Epidermal melanocyte (primary cell): Measurements from ENCODE around the gene PTPRO.

Source experiments
- DNase-seq: peaks from one replicate; pipeline ENCODE4 v3.0.0; 2011; ENCODE audit warnings: low spot score; ENCODE audit not compliant: insufficient read length

PTPRO gene

GRCh38 chr12:15443611-15444010 is 121.3 kb downstream of the PTPRO start:
- DNase-seq: no peak

DNA sequence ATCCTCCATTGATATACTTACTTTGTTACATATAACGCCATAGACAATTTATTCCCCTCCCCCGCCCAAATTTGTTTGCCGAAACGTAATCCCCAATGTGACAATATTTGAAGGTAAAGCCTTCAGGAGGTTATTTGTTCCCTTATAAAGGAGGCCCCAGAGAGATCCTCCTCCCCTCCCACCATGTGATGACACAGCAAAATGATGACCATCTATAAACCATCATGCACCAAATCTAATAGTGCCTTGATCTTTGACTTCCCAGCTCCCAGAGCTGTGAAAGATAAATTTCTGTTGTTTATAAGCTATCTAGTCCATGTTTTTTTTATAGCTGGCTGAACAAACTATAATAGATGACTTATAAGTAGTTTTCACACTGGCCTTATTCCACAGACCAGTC is 122.2 kb downstream of the PTPRO start:
- DNase-seq: no peak

DNA sequence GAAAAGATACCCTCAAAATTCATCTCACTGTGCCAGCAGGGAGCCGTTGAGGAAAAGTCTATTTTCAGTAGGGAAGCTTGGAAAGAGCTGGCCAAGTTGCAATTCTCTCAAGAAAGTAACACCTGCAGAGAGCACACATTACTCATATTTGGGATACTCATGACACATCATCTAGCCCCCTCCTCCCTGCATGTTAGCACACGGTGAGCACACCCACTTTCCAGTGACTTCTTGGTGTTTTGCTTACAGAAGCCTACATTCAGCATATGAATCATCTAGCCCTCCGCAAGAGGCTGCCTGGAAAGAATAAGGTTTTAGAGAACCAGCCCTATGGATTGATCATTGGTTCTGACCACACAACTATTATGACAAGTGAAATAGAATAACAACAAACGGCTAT is 124.5 kb downstream of the PTPRO start:
- DNase-seq: no peak

DNA sequence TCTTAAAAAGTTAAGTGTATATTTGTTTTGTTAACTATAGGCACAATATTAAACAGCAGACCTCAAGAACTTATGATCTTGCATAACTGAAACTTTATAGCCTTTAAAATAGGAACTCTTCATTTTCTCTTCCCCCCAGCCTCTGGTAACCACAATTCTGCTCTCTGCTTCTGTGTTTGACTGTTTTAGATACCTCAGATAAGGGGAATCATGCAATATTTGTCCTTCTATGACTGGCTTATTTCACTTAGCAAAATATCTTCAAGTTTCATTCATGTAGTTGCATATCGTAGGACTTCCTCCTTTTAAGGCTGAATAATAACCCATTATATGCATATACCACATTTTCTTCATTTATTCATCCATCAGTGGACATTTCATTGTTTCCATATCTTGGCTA is 131.3 kb downstream of the PTPRO start:
- DNase-seq: no peak

GRCh38 chr12:15458008-15458407 is 135.7 kb downstream of the PTPRO start:
- DNase-seq: no peak

- DNase-seq: no peak
Observed at GRCh38 chr12:15468911-15469310, 146.6 kb downstream of the PTPRO start.

DNA sequence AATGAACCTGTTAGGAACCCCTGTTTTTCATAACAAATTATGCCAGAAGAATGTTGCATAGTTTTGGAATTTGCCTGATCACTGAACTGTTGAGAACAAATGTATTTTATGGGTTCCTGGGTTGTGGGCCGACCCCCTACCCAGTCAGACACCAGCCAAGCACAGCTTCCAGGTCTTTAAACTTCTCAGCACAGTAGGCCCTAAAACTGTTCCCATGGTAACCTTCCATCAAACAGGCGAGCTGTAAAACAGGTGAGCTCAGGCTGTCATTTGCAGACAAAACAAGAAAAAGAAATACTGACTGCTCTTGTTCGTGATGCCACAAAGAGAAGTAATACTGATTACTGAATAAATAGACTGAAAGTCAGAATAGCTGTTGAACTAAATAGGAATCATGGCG is 147.0 kb downstream of the PTPRO start:
- no peak for DNase-seq

- DNase-seq: no peak
Observed at GRCh38 chr12:15472036-15472435, 149.7 kb downstream of the PTPRO start.

- no peak for DNase-seq
Observed at GRCh38 chr12:15474766-15475165, 152.5 kb downstream of the PTPRO start.

DNA sequence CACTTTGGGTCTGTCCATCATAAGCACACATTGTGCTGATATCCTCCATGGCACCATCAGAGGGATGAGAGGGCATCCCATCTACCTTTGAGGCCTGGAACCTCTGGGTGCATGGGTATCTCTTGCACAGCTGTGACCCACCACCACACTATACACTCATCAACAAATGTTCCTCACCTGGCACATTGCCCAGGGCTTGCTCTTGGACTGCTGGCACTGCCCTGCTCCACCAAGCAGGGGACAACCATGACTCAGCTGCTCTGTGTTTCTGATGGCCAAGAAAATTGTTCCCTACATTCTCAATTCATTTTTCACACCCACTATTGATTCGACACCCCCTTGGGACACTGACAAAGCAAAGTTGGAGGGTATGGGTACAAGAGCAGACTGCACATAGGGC is 155.5 kb downstream of the PTPRO start:
- no peak for DNase-seq

DNA sequence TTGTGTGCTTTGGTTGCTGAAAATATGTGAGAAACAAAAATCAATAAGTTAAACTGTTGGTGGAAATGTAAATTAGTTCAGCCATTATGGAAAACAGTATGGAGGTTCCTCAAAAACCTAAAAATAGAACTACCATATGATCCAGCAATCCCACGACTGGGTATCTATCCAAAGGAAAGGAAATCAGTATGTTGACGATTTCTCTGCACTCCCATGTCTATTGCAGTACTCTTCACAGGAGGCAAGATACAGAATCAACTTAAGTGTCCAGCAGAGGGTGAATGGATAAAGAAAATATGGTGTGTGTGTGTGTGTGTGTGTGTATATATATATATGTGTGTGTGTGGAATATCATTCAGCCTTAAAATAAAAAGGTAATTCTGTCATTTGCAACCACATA is 159.5 kb downstream of the PTPRO start:
- DNase-seq: no peak

DNA sequence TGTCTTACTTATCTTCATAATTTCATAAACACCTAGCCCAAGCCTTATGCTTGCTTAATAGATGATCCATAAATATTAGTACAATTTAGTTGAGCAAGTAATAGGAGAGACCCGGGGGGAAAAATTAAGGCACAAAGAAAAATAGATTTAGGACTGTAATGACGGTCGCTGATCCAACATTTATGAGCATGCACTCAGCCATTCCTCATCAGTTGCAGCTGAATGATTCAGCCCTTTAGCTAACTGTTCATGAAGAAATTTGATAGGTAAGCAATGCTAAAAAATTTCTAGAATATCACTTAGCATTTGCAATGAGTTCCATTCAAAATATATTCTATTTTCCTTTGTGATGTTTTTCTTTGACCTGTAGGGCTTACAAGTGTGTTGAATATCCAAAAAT is 163.2 kb downstream of the PTPRO start:
- no peak for DNase-seq

DNA sequence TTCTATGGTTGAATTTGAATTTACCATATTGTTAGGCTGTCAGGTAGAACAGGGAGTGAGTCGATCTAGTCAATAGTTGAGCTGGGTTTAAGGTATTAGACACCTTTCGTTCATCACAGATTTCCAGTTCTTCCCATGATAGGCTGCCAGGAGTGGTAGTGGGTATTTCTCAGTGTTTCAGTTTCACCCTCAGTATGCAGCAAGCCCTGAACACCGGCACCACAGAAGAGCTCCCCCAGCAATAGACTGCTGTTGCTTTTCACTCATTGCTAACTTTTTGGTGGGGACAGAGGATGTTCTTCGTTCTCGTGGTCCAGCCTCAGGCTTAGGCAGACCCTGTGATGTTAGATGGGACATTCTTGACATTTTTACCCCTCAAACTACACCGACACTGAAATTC is 164.6 kb downstream of the PTPRO start:
- DNase-seq: no peak

- DNase-seq: no peak
Observed at GRCh38 chr12:15488481-15488880, 166.2 kb downstream of the PTPRO start.

GRCh38 chr12:15494329-15495046 is 172.2 kb downstream of the PTPRO start:
- no peak for DNase-seq

DNA sequence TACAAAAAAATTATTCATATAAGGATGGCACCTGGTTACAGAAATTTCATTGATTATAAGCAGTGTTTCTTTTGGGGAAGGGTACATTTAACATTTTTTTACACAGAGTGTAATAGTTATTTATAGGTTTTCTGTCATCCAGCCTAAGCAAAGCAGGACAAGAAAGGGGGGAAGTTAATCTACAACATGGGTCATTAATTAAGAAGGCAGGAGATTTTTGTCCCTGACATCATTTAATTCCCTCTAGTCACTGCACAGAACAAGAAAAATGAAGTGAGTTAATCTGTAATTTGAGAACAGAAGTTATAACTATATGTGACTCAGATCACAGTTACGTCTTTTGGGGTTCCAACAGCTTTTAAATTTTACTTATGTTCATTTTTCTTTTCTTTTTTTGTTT is 173.4 kb downstream of the PTPRO start:
- DNase-seq: no peak

DNA sequence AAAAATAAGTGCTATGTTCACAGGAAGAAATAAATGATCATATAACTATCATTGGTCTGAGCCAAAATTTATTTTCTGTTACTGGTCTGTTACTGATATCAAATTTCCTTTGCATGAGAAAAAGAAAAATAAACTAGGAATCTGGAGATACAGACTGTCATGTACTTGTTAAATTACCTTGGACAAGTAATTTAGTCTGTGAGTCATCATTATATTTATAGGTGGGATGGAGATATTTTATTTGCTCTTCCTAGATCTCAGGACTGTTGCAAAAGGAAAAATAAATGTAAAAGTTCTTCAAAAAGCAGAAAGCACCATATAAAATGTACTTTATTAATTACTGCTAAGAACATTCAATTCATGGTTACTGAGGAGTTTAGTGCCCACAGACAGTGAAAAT is 174.4 kb downstream of the PTPRO start:
- DNase-seq: no peak

DNA sequence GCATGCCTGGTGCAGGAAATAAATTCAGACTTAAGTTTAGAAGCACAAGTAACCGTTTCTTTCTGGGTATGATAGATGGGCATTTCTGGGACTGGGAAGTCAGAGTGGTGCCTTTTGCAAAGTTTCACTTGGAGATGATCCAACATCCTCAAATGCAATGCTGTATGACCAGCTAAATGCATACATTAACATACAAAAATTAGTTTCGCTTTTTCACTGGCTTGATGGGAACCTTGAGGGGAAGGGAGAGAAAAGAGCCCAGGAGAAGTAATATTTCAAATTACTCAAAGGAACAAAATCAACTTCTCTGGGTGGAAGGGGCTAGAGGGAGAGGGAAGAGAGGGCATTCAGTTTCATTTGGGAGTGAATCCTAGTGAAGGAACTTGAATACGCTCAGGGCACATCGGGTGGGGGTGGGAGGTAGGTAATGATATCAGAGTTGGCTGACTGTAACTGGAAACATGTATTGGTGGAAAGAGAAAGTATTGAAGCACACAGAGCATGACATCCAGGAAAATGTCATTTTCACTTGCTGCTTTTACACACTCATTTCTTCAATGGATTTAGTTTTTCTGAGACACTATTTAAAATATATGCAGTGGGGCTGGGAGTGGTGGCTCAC is 175.5 kb downstream of the PTPRO start:
- no peak for DNase-seq

DNA sequence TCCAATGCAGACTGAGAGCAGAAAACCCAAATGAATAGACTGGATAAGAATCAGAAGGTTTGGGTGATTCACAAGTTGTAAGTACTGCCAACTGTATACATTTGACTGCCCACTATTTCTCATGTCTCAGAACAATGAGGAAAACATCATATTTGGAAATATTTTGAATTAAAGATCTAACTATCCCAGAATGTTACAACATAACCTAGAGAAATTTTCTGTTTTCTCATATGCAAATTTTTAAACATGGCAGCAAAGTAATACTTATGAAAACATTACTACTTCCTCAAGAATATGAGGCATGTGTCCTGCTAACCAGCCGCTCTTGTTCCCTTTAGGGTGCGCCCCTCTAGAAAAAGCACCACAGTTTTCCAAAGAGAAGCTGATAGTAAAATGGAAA is 179.9 kb downstream of the PTPRO start:
- DNase-seq: no peak

GRCh38 chr12:15505616-15506015 is 183.3 kb downstream of the PTPRO start:
- DNase-seq: no peak

- DNase-seq: no peak
Observed at GRCh38 chr12:15515010-15515409, 192.7 kb downstream of the PTPRO start.

- DNase-seq: no peak
Observed at GRCh38 chr12:15520083-15520482, 197.8 kb downstream of the PTPRO start.

DNA sequence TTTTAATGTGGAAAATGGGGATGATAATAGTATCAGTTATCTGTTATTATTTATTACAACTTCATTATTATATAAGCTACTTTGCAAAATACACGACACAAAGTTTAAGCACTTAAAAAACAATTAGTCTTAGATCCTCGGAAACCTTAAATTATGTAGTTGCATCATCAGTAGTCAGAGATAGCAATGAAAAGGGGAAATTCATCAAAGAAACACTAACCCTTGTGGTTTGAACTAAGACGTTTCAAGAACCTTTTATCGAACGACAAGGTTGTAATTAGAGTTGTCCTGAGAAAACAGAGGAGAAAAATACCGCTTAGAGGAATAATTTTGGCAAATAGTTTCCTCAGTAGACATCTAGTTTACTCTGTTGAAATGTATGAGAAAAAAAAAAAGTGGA is 198.5 kb downstream of the PTPRO start:
- no peak for DNase-seq
